Stomach (tissue), 4 donors: ENCODE measurements around the gene TPD52L1.

ENCODE experiments used
- CTCF ChIP-seq, 7 experiments: fragments of 450-650 bp in 4 of 7; fragments of 200-600 bp in 3 of 7; sonication (generic) in 3 of 7; IDR thresholded peaks; one replicate each; pipeline ENCODE4 v1.5.1; 2016 to 2019; ENCODE audit warnings: antibody characterized with exemption in 7 of 7, control low read depth in 2 of 7, mild to moderate bottlenecking in 1 of 7
- POLR2A ChIP-seq, 4 donors: fragments of 450-650 bp; IDR thresholded peaks; one replicate each; pipeline ENCODE4 v1.6.1; 2016; ENCODE audit warnings: antibody characterized with exemption in 4 of 4, control low read depth in 2 of 4, mild to moderate bottlenecking in 1 of 4, moderate library complexity in 1 of 4
- POLR2AphosphoS5 ChIP-seq, 3 donors: sonication (generic); formaldehyde crosslinking; IDR thresholded peaks; one replicate each; pipeline ENCODE4 v1.6.1; 2016; ENCODE audit warnings: antibody characterized with exemption in 3 of 3

- no peak for TF ChIP-seq POLR2A (IDR thresholded peaks at IDR 0.05)
- TF ChIP-seq CTCF (IDR thresholded peaks at IDR 0.05), result no peak
- TF ChIP-seq POLR2AphosphoS5 (IDR thresholded peaks at IDR 0.05), result no peak
These were observed 24.2 kb upstream of the TPD52L1 start for GRCh38 chr6:125129354-125129753.
